Uterus (tissue), 2 donors: ENCODE results near the gene RPS14.

Source experiments
- POLR2A ChIP-seq, 2 donors: fragments of 450-650 bp; IDR thresholded peaks; one replicate each; pipeline ENCODE4 v1.6.1; 2016; ENCODE audit warnings: antibody characterized with exemption in 2 of 2, mild to moderate bottlenecking in 1 of 2, moderate library complexity in 1 of 2
- TF ChIP-seq, protein P1 (sequence below), 4 experiments: fragments of 200-600 bp in 2 of 4; fragments of 450-650 bp in 2 of 4; sonication (generic) in 2 of 4; IDR thresholded peaks; one replicate each; pipeline ENCODE4 v1.5.1; 2016 to 2019; ENCODE audit warnings: antibody characterized with exemption in 4 of 4, mild to moderate bottlenecking in 2 of 4, moderate library complexity in 1 of 4

DNA sequence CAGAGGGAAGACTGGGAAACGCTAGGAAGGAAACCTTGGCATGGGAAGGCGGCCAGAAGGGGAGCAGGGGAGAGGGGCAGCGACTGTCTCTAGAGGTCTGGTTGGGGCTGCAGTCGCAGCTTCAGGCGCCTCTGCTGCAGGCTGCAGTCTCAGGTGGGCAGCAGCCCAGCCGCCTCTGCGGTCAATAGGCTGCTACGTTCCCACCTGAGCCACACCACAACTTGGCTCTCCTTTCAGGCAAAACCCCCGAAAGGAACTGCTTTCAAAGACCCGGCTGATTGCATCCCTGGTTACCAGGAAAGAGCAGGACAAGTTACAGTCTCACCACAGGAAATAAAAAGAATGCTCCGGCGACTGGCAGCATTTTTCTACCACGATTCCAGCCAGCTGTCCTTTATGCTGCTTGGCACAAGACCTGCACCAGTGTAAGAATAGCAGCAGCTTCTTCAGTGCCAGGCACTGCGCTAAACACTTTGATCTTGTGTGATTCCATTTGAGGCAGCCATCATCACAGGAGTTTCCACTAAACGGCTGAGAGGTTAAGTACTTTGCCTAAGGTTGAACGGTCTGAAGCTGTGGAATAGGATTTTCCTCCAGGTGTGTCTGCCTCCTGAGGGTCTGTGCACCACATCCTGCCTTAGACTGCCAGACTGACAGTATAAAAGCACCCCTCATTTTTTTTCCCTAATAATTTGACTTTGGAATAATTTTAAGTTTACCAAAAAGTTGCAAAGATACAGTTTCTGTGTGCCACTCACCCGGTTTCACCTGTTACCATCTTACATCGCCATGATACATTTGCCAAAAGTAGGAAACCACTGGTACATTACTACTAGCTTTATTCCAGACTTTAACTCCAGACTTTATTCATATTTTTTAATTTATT lies 7.5 kb downstream of the RPS14 start:
- no peak for TF ChIP-seq POLR2A (IDR thresholded peaks at IDR 0.05)
- TF ChIP-seq, protein P1, sequence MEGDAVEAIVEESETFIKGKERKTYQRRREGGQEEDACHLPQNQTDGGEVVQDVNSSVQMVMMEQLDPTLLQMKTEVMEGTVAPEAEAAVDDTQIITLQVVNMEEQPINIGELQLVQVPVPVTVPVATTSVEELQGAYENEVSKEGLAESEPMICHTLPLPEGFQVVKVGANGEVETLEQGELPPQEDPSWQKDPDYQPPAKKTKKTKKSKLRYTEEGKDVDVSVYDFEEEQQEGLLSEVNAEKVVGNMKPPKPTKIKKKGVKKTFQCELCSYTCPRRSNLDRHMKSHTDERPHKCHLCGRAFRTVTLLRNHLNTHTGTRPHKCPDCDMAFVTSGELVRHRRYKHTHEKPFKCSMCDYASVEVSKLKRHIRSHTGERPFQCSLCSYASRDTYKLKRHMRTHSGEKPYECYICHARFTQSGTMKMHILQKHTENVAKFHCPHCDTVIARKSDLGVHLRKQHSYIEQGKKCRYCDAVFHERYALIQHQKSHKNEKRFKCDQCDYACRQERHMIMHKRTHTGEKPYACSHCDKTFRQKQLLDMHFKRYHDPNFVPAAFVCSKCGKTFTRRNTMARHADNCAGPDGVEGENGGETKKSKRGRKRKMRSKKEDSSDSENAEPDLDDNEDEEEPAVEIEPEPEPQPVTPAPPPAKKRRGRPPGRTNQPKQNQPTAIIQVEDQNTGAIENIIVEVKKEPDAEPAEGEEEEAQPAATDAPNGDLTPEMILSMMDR (IDR thresholded peaks at IDR 0.05), result no peak
